K562 (cell line): Measurements from ENCODE around the gene RAB31. TPM values are rescaled to one million over a fixed set of nuclear protein-coding genes. Genes with fewer than 3 reads are reported as not detected.
A peak's percentile ranks its signal among the peaks of the same experiment; 100 is the strongest.

Experiments used
- ATAC-seq: fragments of 200-7000 bp; cut with Tn5 transposase; 3 replicates; pipeline ENCODE4 v1.9.1; 2020; ENCODE audit warnings: moderate library complexity
- BruUV-seq: library from RNA; stranded (reverse); fragments of 400-500 nt; replicated peaks from 2 replicates; lab custom pipeline; 2021; lab: Mats Ljungman, UMichigan
- CTCF ChIA-PET: fragments of 300-600 bp; formaldehyde crosslinking; extraction: SDS; loops from one replicate; lab custom pipeline; 2021; ENCODE audit warnings: low intra/inter-chr PET ratio; lab: Yijun Ruan, JAX
- POLR2A ChIA-PET: fragments of 300-600, 350-650 bp; sonication (Branson Sonifier 250); formaldehyde crosslinking; extraction: SDS; loops from one replicate; lab custom pipeline; 2021; ENCODE audit warnings: antibody characterized with exemption, inconsistent platforms; lab: Yijun Ruan, JAX
- DNase-seq, 4 experiments: peaks; one replicate each; pipeline versions ENCODE4 v3.0.0 to v3.0.0-alpha.2; 2011 to 2018; ENCODE audit warnings: low spot score in 3 of 4, mixed read lengths in 3 of 4; ENCODE audit errors: extremely low read depth in 1 of 4
- FAIRE-seq: peaks from 2 replicates; lab custom pipeline; 2011; peaks lifted over from hg19 to GRCh38; lab: Jason Lieb, UNC
- H2AFZ ChIP-seq: 2 replicates; pipeline ENCODE4 v1.6.0; 2011; ENCODE audit warnings: low read depth, low read length, control low read depth, inconsistent platforms
- H3K27ac ChIP-seq: fragments of 200-600 bp; 3 replicates; pipeline ENCODE4 v1.8.0; 2011; ENCODE audit warnings: low read depth, mild to moderate bottlenecking, control low read depth, inconsistent platforms, low read length, moderate library complexity, mixed read lengths; ENCODE audit errors: extremely low read depth
- H3K27me3 ChIP-seq, 2 experiments: fragments of 300-600 bp in 1 of 2; 2 replicates in 1 of 2; 3 replicates in 1 of 2; pipeline versions ENCODE4 v1.6.0 to v1.8.0; 2011; ENCODE audit warnings: inconsistent platforms in 2 of 2, low read length in 2 of 2, mild to moderate bottlenecking in 1 of 2, mixed read lengths in 1 of 2, moderate library complexity in 1 of 2; ENCODE audit not compliant: control insufficient read depth in 2 of 2, insufficient read depth in 2 of 2
- H3K36me3 ChIP-seq: fragments of 300-600 bp; 3 replicates; pipeline ENCODE4 v1.8.0; 2011; ENCODE audit warnings: mild to moderate bottlenecking, low read length, inconsistent platforms; ENCODE audit not compliant: control insufficient read depth, insufficient read depth
- H3K4me1 ChIP-seq, 2 experiments: fragments of 200-600 bp in 1 of 2; replicated peaks in 1 of 2; 2 replicates in 1 of 2; 3 replicates in 1 of 2; pipeline versions ENCODE4 v1.5.1 to v1.8.0; 2011; ENCODE audit warnings: inconsistent platforms in 2 of 2, low read length in 2 of 2, mild to moderate bottlenecking in 1 of 2, mixed read lengths in 1 of 2, moderate library complexity in 1 of 2; ENCODE audit not compliant: control insufficient read depth in 2 of 2, insufficient read depth in 2 of 2
- H3K4me2 ChIP-seq: 2 replicates; pipeline ENCODE4 v1.6.1; 2011; ENCODE audit warnings: low read length, control low read depth, inconsistent platforms, mixed read lengths; ENCODE audit not compliant: insufficient read depth
- H3K4me3 ChIP-seq: fragments of 200-600 bp; sonication (generic), shearing (Covaris generic); 2 replicates; pipeline ENCODE4 v1.5.1; 2016; ENCODE audit warnings: control low read depth, inconsistent platforms
- H3K79me2 ChIP-seq: fragments of 200-600 bp; 3 replicates; pipeline ENCODE4 v1.8.0; 2011; ENCODE audit warnings: low read length, inconsistent platforms; ENCODE audit not compliant: control insufficient read depth, insufficient read depth
- H3K9ac ChIP-seq, 2 experiments: 2 replicates each; pipeline versions ENCODE4 v1.6.0 to v1.6.1; 2011; ENCODE audit warnings: low read depth in 2 of 2, low read length in 2 of 2, control low read depth in 1 of 2, inconsistent platforms in 1 of 2, mild to moderate bottlenecking in 1 of 2, mixed read lengths in 1 of 2; ENCODE audit not compliant: insufficient read depth in 1 of 2
- H3K9me1 ChIP-seq: one replicate; pipeline ENCODE4 v1.6.0; 2011; ENCODE audit warnings: inconsistent platforms, mild to moderate bottlenecking, low read length, moderate library complexity; ENCODE audit not compliant: control insufficient read depth, insufficient read depth
- H3K9me3 ChIP-seq: replicated peaks from 2 replicates; pipeline ENCODE4 v1.5.1; 2011; ENCODE audit warnings: low read depth, low read length, inconsistent platforms; ENCODE audit not compliant: control insufficient read depth, insufficient read depth
- H4K20me1 ChIP-seq: replicated peaks from 2 replicates; pipeline ENCODE4 v1.6.1; 2011; ENCODE audit warnings: low read length, inconsistent platforms, mixed read lengths; ENCODE audit not compliant: control insufficient read depth, insufficient read depth
- CC2D1A ChIP-seq: fragments of 450-650 bp; IDR thresholded peaks from 2 replicates; pipeline ENCODE4 v1.6.1; 2017; ENCODE audit warnings: mild to moderate bottlenecking
- DACH1 ChIP-seq: fragments of 450-650 bp; IDR thresholded peaks from 2 replicates; pipeline ENCODE4 v1.6.1; 2018; ENCODE audit not compliant: partially characterized antibody
- ETS2 ChIP-seq: IDR thresholded peaks from 2 replicates; pipeline ENCODE4 v1.6.1; 2016; ENCODE audit warnings: borderline replicate concordance, missing genetic modification characterization, mild to moderate bottlenecking, moderate library complexity, missing compliant biosample characterization; ENCODE audit not compliant: poor library complexity, severe bottlenecking
- ETV6 ChIP-seq, 3 experiments: fragments of 150-350 bp in 1 of 3; sonication (generic) in 1 of 3; formaldehyde crosslinking in 1 of 3; IDR thresholded peaks; 2 replicates each; pipeline versions ENCODE4 v1.6.1 to v1.8.0; 2014 to 2022; ENCODE audit warnings: borderline replicate concordance in 2 of 3, low read depth in 2 of 3, antibody characterized with exemption in 1 of 3, low read length in 1 of 3, mild to moderate bottlenecking in 1 of 3, missing genetic modification reagents in 1 of 3
- HNRNPK ChIP-seq: fragments of 200-400 bp; formaldehyde crosslinking; IDR thresholded peaks from one replicate; pipeline ENCODE4 v1.6.1; 2018; ENCODE audit warnings: mild to moderate bottlenecking, low read depth, low read length; ENCODE audit not compliant: poor library complexity, severe bottlenecking
- HSF4 ChIP-seq: fragments of 250-450 bp; sonication (Bioruptor Pico); IDR thresholded peaks from 2 replicates; pipeline ENCODE4 v2.1.2; 2022; ENCODE audit warnings: mild to moderate bottlenecking, moderate library complexity, borderline replicate concordance
- KDM5B ChIP-seq: fragments of 200-600 bp; sonication (generic); IDR thresholded peaks from 2 replicates; pipeline ENCODE4 v1.6.1; 2012; ENCODE audit warnings: low read depth, mild to moderate bottlenecking, moderate library complexity, low read length, control low read depth, inconsistent platforms; ENCODE audit not compliant: insufficient replicate concordance
- MAFG ChIP-seq: fragments of 450-650 bp; conservative IDR thresholded peaks from 2 replicates; pipeline ENCODE4 v1.6.1; 2016; ENCODE audit warnings: missing genetic modification characterization, missing compliant biosample characterization
- MAFK ChIP-seq: IDR thresholded peaks from 2 replicates; pipeline ENCODE4 v1.6.1; 2011; ENCODE audit warnings: low read length, improper control_type of control experiment
- NFIC ChIP-seq: fragments of 450-650 bp; IDR thresholded peaks from 2 replicates; pipeline ENCODE4 v1.6.1; 2017; ENCODE audit warnings: mild to moderate bottlenecking, inconsistent platforms
- NONO ChIP-seq, 2 experiments: fragments of 200-400 bp in 1 of 2; fragments of 450-650 bp in 1 of 2; formaldehyde crosslinking in 1 of 2; IDR thresholded peaks; 2 replicates each; pipeline ENCODE4 v1.6.1; 2017; ENCODE audit warnings: low read depth in 2 of 2, mild to moderate bottlenecking in 2 of 2, moderate library complexity in 2 of 2, low read length in 1 of 2
- RBM22 ChIP-seq: fragments of 200-400 bp; formaldehyde crosslinking; IDR thresholded peaks from 2 replicates; pipeline ENCODE4 v1.6.1; 2018; ENCODE audit warnings: low read length, low read depth; ENCODE audit not compliant: poor library complexity, severe bottlenecking
- TAL1 ChIP-seq: fragments of 450-650 bp; IDR thresholded peaks from 2 replicates; pipeline ENCODE4 v1.6.1; 2016; ENCODE audit warnings: mild to moderate bottlenecking
- VEZF1 ChIP-seq: fragments of 200-800 bp; sonication (Bioruptor generic); IDR thresholded peaks from 2 replicates; pipeline ENCODE4 v1.6.1; 2017; ENCODE audit warnings: missing genetic modification characterization, missing compliant biosample characterization
- XRCC5 ChIP-seq: fragments of 200-400 bp; formaldehyde crosslinking; IDR thresholded peaks from 2 replicates; pipeline ENCODE4 v1.6.1; 2017; ENCODE audit warnings: low read depth, mild to moderate bottlenecking, low read length
- ZFP1 ChIP-seq: fragments of 450-650 bp; formaldehyde crosslinking; IDR thresholded peaks from 2 replicates; pipeline ENCODE4 v1.4.0; 2020; ENCODE audit warnings: mild to moderate bottlenecking, mixed read lengths
- ZNF507 ChIP-seq: conservative IDR thresholded peaks from 2 replicates; pipeline ENCODE4 v1.6.1; 2017; ENCODE audit warnings: missing genetic modification characterization, missing compliant biosample characterization
- ZNF512 ChIP-seq: IDR thresholded peaks from 2 replicates; pipeline ENCODE4 v1.6.1; 2016; ENCODE audit warnings: missing genetic modification characterization, missing compliant biosample characterization
- ZNF76 ChIP-seq: fragments of 250-450 bp; sonication (Bioruptor Pico); IDR thresholded peaks from 2 replicates; pipeline ENCODE4 v1.4.0; 2020; ENCODE audit warnings: mild to moderate bottlenecking, moderate library complexity, borderline replicate concordance
- WGBS: fragments of 100-300 bp; shearing (Covaris generic); methylation state at CpG from one replicate; pipeline ENCODE4 v1.1.6; 2016; ENCODE audit warnings: low coverage, mixed read lengths; ENCODE audit not compliant: insufficient coverage; ENCODE audit errors: missing lambda C conversion rate; 5-methylcytosine and 5-hydroxymethylcytosine counted together
- in situ Hi-C: fragments of 300-500 bp; cut with MboI; formaldehyde crosslinking; loops from 4 replicates; pipeline ENCODE4 v1.15.0; 2018; ENCODE audit warnings: inconsistent platforms, mixed read lengths
- intact Hi-C: fragments of 100-400 bp; cut with micrococcal nuclease; formaldehyde crosslinking; loops from 2 replicates; pipeline ENCODE4 v1.14.2; 2022
- polyA plus RNA-seq, 8 experiments: library from polyadenylated mRNA; depleted of rRNA in 4 of 8; stranded (reverse) in 5 of 8; unstranded in 3 of 8; fragments of >200 nt; fragmentation: Nextera tagmentation in 2 of 8; fragmentation: Illumina TruSeq in 1 of 8; extraction: Ambion mirVana in 2 of 8; extraction: Trizol in 1 of 8; gene quantifications; 2 replicates each; pipeline versions ENCODE4 v1.2.1 to v1.2.3, GENCODE V29; 2011 to 2014; ENCODE audit warnings: inconsistent platforms in 1 of 8, missing spikeins in 1 of 8
- total RNA-seq, 7 experiments: library from RNA; depleted of rRNA in 6 of 7; stranded (reverse); fragments of >200 nt in 6 of 7; fragmentation: Illumina TruSeq in 2 of 7; extraction: Trizol in 2 of 7; gene quantifications; 2 replicates each; pipeline versions ENCODE4 v1.2.1 to v1.2.3, GENCODE V29; 2011 to 2021; ENCODE audit warnings: low replicate concordance in 1 of 7

RAB31 gene
- total and polyA plus RNA-seq, 9 of the 15 experiments (the other 6 are each of a cell fraction or from before 2014, with no cell fraction given), result 20.7 to 70.4 (median 41.3) TPM

DNA sequence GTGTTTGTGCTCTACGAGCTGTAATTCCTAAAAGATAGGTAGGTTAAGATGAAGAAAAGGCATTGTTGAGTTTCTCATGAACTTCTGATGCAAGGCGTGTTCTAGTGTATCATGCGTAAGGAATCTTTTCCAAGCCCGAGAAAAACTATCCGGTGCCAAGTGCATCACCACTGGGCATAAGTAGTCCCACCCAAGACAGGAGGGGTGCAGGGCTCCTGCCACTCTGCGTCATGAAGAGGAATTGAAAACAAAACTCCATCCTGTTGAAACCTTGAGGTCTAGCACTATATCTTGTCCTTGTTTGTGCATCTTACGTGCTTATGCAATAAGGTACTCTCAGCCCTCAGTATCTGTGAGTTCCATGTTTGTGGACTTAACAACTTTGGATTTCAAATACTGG lies 45.7 kb downstream of the RAB31 start (continued):
- TF ChIP-seq ZNF76 (CRISPR knock-in tag) (no peak), ZNF512 (tag) (no peak)

DNA sequence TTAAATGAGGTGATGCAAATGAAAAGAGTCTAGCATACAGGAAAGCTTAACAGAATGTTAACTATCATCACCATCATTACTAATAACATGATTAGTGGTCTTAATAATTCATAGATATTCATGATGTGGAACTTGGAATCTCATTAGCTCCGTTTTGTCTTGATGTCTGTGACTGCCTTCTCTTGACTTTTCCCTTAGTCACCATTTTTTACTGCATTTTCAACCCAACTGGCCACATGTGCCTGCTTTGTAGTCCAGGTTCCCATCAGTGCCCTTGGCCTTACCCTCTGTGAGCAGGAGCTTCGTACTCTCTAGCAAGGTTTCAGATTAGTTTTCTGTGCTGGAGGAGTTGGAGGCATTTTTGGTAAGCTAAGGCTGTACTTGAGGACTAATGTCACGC lies 47.0 kb downstream of the RAB31 start:
- ATAC-seq (no peak), DNase-seq (no peak), FAIRE-seq (no peak)
- H3K4me1 ChIP-seq, result peaks cover 19 to 27% of the 10 kb centered on the region in 2 experiments
- no TSS peak for BruUV-seq
- 46% methylated on average over 3 of the region's 3 CpGs for WGBS
- POLR2A ChIA-PET, result interaction anchor here (0.6 to 1.4 kb wide), 4 partner anchors 12 to 1090 kb away, joined by 3 to 5 read pairs (median 3); no protein-coding TSS in a partner anchor
- no peak overlapping the region for H3K4me3 ChIP-seq
- no peaks in the 10 kb centered on the region for H3K27me3 ChIP-seq
- no peaks in the 10 kb centered on the region for H4K20me1 ChIP-seq
- H3K4me2 ChIP-seq, result no peak overlapping the region
- H3K9ac ChIP-seq, result no peak overlapping the region; a peak in 1 of 4 replicates
- CTCF ChIA-PET, result no interaction called here
- no peaks in the 10 kb centered on the region; the same call in 2 of the 3 replicates for H3K36me3 ChIP-seq
- in situ Hi-C loops, result no loop called here
- H3K9me3 ChIP-seq, result no peaks in the 10 kb centered on the region
- H3K27ac ChIP-seq, result no peak overlapping the region
- intact Hi-C loops, result no loop called here
- H2AFZ ChIP-seq, result no peak overlapping the region
- peaks cover 32% of the 10 kb centered on the region for H3K79me2 ChIP-seq
- H3K9me1 ChIP-seq, result no peaks in the 10 kb centered on the region
- TF ChIP-seq ETS2 (no peak), XRCC5 (no peak), HNRNPK (no peak), TAL1 (no peak), DACH1 (peak; percentile 69), VEZF1 (no peak), KDM5B (no peak), RBM22 (no peak), ZFP1 (CRISPR knock-in tag) (no peak), NFIC (no peak), ETV6 (IDR thresholded peaks at IDR 0.05; ENCODE audit: borderline replicate concordance in 1 of 2, low read depth in 2 of 2, low read length in 1 of 2) (no peak), ETV6 (CRISPR knock-in tag; IDR thresholded peaks at IDR 0.05; ENCODE audit: borderline replicate concordance) (no peak), MAFK (0 out of 2 replicates have a peak, but pooled peaks have one; percentile 7), ZNF507 (tag) (no peak), HSF4 (CRISPR knock-in tag) (no peak), NONO (IDR thresholded peaks at IDR 0.05; ENCODE audit: low read depth in 2 of 2, low read length in 1 of 2) (no peak), CC2D1A (no peak), MAFG (tag) (peak; percentile 33; the same call in 1 of the 2 replicates)
